HG02885 (cell line): Measurements from ENCODE around the gene YWHAE.
"Not testable (repeated sequence)": the region's sequence is repeated elsewhere in the genome, so short reads cannot be mapped to it uniquely, and the experiment has no call there.

Experiments used
- ATAC-seq: cut with Tn5 transposase; IDR thresholded peaks from one replicate; pipeline ENCODE4 v1.9.1; 2021; ENCODE audit warnings: mild to moderate bottlenecking; ENCODE audit not compliant: unreplicated experiment, poor library complexity

Gene YWHAE

GRCh38 chr17:1375615-1376014 is 24.4 kb downstream of the YWHAE start:
- ATAC-seq = no peak

DNA sequence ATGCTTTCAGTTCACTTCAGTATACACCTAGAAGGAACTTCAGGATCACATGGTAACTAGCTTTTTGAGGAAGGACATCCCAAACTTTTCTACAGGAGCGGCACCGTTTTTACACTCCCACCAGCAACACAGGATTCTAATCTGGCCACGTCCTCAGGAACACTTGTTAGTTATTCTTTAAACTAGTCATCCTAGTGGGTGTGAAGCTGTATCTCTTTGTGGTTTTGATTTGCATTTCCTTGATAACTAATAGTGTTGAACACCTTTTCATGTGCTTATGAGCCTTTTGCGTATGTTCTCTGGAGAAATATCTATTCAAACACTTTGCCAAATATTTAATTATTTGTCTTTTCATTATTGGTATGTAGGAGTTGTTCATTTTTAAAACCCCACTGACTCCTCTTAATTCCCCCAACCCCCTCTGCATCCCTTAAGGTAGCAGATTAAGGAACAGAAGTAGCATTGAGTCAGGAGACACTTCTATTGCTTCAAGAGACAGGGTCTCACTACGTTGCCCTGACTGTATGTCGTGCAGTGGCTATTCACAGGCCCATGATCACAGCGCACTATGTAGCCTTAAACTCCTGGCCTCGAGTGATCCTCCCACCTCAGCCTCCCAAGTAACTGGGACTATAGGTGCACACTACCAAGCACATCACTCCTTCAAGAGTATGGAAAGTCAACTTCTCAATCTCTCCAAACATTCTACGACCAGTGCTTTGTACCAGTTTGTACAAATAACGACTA is 25.4 kb downstream of the YWHAE start:
- no peak for ATAC-seq

DNA sequence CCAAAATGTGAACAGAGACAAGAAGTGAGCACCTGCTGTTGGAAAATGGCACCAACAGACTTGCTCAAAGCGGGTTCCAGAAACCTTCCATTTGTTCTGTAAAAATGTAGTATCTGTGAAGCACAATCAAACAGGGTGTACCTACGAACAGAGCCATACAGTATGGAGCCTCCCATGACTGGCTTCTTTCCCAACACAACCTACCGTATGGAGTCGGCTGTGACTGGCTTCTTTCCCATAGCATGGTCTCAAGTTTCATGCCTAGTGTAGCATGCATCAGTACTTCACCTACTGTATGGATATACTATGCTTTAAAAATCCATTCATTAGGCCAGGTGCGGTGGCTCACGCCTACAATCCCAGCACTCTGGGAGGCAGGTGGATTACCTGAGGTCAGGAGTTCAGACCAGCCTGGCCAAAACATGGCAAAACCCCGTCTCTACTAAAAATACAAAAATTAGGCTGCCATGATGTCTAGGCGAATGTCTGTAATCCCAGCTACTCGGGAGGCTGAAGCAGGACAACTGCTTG is 26.2 kb downstream of the YWHAE start:
- no peak for ATAC-seq

GRCh38 chr17:1372618-1373017 is 27.4 kb downstream of the YWHAE start:
- no peak for ATAC-seq

DNA sequence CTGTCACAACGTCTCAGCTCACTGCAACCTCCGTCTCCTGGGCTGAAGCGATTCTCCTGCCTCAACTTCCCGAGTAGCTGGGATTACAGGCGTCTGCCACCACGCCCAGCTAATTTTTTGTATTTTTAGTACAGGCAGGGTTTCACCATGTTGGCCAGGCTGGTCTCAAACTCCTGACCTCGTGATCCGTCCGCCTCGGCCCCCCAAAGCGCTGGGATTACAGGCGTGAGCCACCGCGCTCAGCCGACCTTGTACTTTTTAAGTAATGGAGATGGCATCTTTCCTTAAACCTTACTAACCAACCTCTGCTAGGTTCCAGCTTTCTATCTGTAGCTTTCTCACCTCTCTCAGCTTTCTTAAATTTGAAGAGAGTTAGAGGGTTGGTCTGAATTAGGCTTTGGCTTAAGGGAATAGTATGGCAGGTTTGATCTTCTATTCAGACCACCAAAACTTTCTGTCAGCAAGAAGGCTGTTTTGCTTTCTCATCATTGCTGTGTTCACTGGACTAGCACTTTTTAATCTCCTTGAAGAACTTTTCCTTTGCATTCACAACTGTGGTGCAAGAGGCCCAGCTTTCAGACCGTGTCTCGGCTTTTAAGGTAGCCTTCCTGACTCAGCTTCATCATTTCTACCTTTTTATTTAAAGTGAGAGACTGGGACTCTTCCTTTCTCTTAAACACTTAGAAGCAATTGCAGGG is 28.0 kb downstream of the YWHAE start:
- no peak for ATAC-seq

DNA sequence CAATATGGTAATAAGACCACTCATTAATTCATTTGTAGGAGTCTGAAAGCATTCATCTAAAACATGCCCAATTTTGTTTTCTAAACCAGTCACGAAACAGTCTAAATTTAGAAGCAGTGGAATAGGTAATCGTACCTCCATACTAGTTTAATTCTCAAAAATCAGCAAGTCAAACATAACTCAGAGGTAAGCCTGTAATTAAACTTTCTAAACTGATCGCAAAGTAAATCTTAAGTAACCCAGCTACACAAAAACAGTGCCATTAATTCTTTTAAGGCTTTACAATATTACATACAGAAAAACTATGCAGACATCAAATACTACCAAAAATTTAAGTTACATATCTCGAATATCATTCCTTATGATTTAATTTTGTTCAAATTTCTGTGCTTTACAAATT is 31.4 kb downstream of the YWHAE start:
- no peak for ATAC-seq

DNA sequence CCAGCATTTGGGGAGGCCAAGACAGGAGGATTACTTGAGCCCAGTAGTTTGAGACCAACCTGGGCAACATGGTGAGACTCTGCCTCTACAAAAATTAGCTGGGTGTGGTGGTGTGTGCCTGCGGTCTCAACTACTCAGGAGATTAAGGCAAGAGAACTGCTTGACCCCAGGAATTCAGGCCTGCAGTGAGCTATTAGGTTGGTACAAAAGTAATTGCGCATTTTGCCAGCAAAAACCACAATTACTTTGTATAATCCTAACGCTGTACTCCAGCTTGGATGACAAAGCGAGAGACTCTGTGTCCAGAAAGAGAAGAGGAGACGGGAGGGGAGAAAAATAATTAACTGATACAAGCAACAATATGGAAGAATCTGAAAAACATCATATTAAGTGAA is 32.7 kb downstream of the YWHAE start:
- no peak for ATAC-seq

- no peak for ATAC-seq
Measured at GRCh38 chr17:1366234-1366633, 33.8 kb downstream of the YWHAE start.

DNA sequence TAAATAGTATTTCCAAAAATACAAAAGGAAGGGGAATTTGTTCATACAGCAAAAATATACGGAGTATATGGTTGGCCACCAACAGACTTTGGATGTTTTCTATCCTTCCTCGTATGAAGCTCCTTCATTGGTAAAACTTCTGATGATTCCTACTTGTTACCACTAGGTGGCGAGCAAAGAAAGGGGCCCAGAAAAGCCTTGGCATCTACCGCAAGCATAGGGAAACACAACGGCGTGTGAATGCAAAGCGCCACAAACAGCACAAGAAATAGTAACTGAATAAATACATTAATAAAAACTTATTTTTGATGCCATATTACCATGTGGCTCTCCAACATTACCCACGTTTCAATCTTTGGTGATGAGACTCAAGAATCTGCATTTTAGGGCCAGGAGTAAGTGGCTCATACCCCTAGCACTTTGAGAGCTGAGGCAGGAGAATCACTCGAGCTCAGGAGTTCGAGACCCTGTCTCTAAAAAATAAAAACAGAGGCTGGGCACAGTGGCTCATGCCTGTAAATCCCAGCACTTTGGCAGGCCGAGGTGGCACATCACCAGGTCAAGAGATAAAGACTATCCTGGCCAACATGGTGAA is 34.5 kb downstream of the YWHAE start:
- ATAC-seq = no peak

DNA sequence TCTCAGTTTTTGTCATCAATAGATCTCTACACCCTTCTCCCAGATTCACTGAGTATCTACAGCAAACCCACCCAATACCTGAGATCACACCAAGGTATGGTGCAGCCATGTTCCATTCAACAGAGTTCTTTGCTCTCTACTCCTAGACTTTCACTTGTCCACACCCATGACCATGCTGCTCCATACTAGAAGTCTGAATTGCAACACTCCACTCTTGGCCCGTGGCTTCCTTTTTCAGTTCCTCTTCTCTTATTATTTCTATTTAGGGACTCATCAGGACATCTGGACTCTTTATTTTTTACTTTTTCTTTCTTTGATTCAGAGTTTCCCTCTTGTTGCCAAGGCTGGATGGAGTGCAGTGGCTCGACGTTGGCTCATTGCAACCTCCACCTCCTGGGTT is 37.1 kb downstream of the YWHAE start:
- ATAC-seq = no peak

- ATAC-seq = no peak
Measured at GRCh38 chr17:1362065-1362848, 37.8 kb downstream of the YWHAE start.

GRCh38 chr17:1360975-1361374 is 39.0 kb downstream of the YWHAE start:
- ATAC-seq = no peak

GRCh38 chr17:1360315-1360714 is 39.7 kb downstream of the YWHAE start:
- not testable (repeated sequence) for ATAC-seq

DNA sequence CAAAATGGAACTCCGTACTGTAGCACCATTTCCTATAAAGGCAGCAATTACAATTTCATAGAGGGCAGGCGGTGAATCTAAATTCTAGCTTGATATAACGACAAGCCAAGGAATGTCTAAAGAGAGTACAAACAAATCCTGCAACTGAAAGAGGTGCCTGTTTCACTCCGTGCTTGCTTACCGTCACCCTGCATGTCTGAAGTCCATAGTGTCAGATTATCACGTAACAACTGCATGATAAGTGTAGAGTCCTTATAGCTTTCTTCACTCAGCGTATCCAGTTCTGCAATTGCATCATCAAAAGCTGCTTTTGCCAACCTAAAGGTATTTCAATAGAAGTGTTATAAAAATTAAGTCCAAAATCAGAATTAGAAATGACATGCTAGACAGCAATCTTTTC is 46.0 kb downstream of the YWHAE start:
- ATAC-seq = no peak

GRCh38 chr17:1352530-1352929 is 47.5 kb downstream of the YWHAE start:
- not testable (repeated sequence) for ATAC-seq

DNA sequence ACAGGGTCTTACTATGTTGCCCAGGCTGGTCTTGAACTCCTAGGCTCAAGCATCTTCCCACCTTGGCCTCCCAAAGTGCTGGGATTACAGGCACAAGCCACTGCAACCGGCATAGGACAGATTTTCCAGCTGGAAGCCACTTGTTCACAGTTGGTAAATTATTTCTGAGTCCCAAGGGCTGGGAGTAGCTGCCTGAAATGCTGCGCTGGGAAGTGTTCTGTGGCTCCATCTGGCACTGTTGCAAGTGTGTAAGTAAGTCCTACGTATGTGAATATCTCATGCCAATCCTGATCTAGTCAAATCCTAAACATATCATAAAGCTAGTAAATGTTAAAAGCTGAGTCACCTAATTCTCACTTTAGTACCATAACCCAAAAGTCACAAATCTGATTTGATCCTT is 48.1 kb downstream of the YWHAE start:
- no peak for ATAC-seq

- no peak for ATAC-seq
Measured at GRCh38 chr17:1351275-1351674, 48.7 kb downstream of the YWHAE start.

DNA sequence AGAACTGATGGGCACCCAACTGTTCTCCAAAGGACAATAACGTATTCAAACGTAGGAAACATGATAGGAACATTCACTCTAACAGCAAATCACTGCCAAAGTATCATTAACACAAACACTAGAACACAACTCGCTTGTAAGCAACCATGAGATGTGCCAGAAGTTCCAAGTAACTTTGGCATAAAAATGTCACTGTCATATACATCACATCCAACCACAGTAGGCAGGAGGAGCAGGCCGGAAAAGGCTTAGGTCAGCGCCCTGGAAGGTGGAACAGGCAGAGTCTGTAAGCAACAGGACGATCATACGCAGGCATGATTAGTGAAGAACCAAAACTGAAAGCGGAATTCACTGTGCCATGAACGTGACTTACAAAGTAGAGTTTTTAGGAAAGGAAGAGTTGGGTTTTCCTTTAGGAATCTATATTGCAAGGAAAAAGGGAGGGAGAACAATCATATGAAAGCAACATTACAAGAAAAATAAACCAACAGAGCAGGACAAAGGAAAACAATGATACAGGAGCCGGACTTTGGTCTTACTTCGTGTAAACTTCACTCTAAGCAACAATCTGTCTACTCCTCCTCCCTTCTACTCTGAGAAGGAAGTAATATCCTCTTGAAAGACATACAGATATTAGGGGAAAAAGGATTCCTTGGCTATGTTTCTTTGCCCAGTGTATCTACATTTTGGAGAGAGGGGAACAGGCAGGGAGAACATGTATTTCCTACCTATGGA is 52.3 kb downstream of the YWHAE start:
- ATAC-seq = no peak

GRCh38 chr17:1344521-1344920 is 55.5 kb downstream of the YWHAE start:
- ATAC-seq = no peak

DNA sequence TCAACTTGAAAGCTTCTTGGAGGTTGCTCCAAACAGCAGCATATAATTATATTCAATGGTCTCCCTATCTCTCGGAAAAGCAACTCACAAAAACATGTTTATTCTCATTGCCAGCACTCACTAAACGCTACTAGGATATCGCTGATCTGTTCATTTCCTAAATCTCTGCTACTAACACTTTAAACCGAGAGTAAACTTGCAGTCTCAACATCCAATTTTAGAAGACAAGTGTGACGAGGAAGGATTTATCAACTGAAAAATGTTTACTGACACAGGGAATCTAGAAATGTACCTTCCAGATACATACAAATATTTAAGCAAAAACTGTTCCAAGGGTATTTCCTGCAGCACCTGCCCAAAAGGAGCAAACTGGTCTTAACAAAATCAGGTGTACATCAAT is 56.5 kb downstream of the YWHAE start:
- ATAC-seq = no peak
